ENCODE results near the gene NKX1-2. TPM values are rescaled to one million over a fixed set of nuclear protein-coding genes. Genes with fewer than 3 reads are reported as not detected.

Gene NKX1-2
- total RNA-seq, 3 donors from 2014 or later = 0.33 to 0.73 TPM; not detected in 1

- peak in 1 of 2 donors; percentile 85 for DNase-seq (ENCODE audit: low spot score in 2 of 2)
- Histone ChIP-seq H3K27me3 (no peaks in the 10 kb centered on the region), H3K36me3 (no peaks in the 10 kb centered on the region), H3K9me3 (no peaks in the 10 kb centered on the region), H3K4me1 (peaks cover 0 to 5% of the 10 kb centered on the region in 2 donors), H3K27ac (peak overlapping the region; percentile 82), H3K4me3 (no peak overlapping the region)
- intact Hi-C loops (cut with DNase I; ENCODE audit: low total_unique reads) = loop anchor here (10.0 kb wide), 1 partner anchor 1065 kb away; no protein-coding TSS in a partner anchor
- TF ChIP-seq POLR2AphosphoS5 (IDR thresholded peaks at IDR 0.05) = peak in 1 of 3 donors; percentile 72
- no peak for TF ChIP-seq POLR2A (IDR thresholded peaks at IDR 0.05)
These were observed 9.6 kb upstream of the NKX1-2 start for GRCh38 chr10:124459395-124459794.

- intact Hi-C loops (cut with DNase I; ENCODE audit: low total_unique reads) = loop anchor here (10.0 kb wide), 1 partner anchor 1064 kb away; no protein-coding TSS in a partner anchor
- no peaks in the 10 kb centered on the region for H3K36me3 ChIP-seq
- peak overlapping the region; percentile 82 for H3K27ac ChIP-seq
- H3K4me3 ChIP-seq = no peak overlapping the region
- H3K9me3 ChIP-seq = no peaks in the 10 kb centered on the region
- peaks cover 0 to 5% of the 10 kb centered on the region in 2 donors for H3K4me1 ChIP-seq
- H3K27me3 ChIP-seq = no peaks in the 10 kb centered on the region
- DNase-seq (ENCODE audit: low spot score in 2 of 2) = no peak
- no peak for TF ChIP-seq POLR2A (IDR thresholded peaks at IDR 0.05)
These were observed 9.1 kb upstream of the NKX1-2 start for GRCh38 chr10:124458889-124459288.

GRCh38 chr10:124458473-124458872 is 8.6 kb upstream of the NKX1-2 start:
- H3K9me3 ChIP-seq = no peaks in the 10 kb centered on the region
- H3K27me3 ChIP-seq = no peaks in the 10 kb centered on the region
- no peak overlapping the region for H3K4me3 ChIP-seq
- TF ChIP-seq POLR2A (IDR thresholded peaks at IDR 0.05) (no peak), POLR2AphosphoS5 (IDR thresholded peaks at IDR 0.05) (no peak), CTCF (IDR thresholded peaks at IDR 0.05) (no peak)
- peak overlapping the region; percentile 82 for H3K27ac ChIP-seq
- intact Hi-C loops (cut with DNase I; ENCODE audit: low total_unique reads) = loop anchor here (10.0 kb wide), 1 partner anchor 1064 kb away; no protein-coding TSS in a partner anchor
- peaks cover 0 to 5% of the 10 kb centered on the region in 2 donors for H3K4me1 ChIP-seq
- DNase-seq (ENCODE audit: low spot score in 2 of 2) = no peak
- H3K36me3 ChIP-seq = no peaks in the 10 kb centered on the region

GRCh38 chr10:124455441-124455840 is 5.6 kb upstream of the NKX1-2 start:
- TF ChIP-seq CTCF (IDR thresholded peaks at IDR 0.05) (no peak), POLR2AphosphoS5 (IDR thresholded peaks at IDR 0.05) (no peak), POLR2A (IDR thresholded peaks at IDR 0.05) (no peak)
- H3K9me3 ChIP-seq = no peaks in the 10 kb centered on the region
- DNase-seq (ENCODE audit: low spot score in 2 of 2) = no peak
- no peak overlapping the region for H3K27ac ChIP-seq
- peaks cover 0 to 12% of the 10 kb centered on the region in 2 donors for H3K27me3 ChIP-seq
- peaks cover 0 to 6% of the 10 kb centered on the region in 2 donors for H3K4me1 ChIP-seq
- no peak overlapping the region for H3K4me3 ChIP-seq
- no peaks in the 10 kb centered on the region for H3K36me3 ChIP-seq
- intact Hi-C loops (cut with DNase I; ENCODE audit: low total_unique reads) = loop anchor here (10.0 kb wide), 1 partner anchor 1061 kb away; no protein-coding TSS in a partner anchor

GRCh38 chr10:124453960-124454610 is 4.2 kb upstream of the NKX1-2 start:
- H3K27me3 ChIP-seq = peaks cover 0 to 25% of the 10 kb centered on the region in 2 donors
- DNase-seq (ENCODE audit: low spot score in 2 of 2) = no peak
- no peak overlapping the region for H3K27ac ChIP-seq
- TF ChIP-seq CTCF (IDR thresholded peaks at IDR 0.05) (no peak), POLR2AphosphoS5 (IDR thresholded peaks at IDR 0.05) (no peak), POLR2A (IDR thresholded peaks at IDR 0.05) (no peak)
- H3K4me3 ChIP-seq = no peak overlapping the region
- H3K4me1 ChIP-seq = peaks cover 0 to 3% of the 10 kb centered on the region in 2 donors
- H3K9me3 ChIP-seq = no peaks in the 10 kb centered on the region
- H3K36me3 ChIP-seq = no peaks in the 10 kb centered on the region
- intact Hi-C loops (cut with DNase I; ENCODE audit: low total_unique reads) = loop anchor here (10.0 kb wide), 1 partner anchor 1059 kb away; no protein-coding TSS in a partner anchor

- DNase-seq (ENCODE audit: low spot score in 2 of 2) = no peak
- H3K9me3 ChIP-seq = no peaks in the 10 kb centered on the region
- H3K36me3 ChIP-seq = no peaks in the 10 kb centered on the region
- no peak overlapping the region for H3K27ac ChIP-seq
- peaks cover 5 to 52% of the 10 kb centered on the region in 2 donors for H3K27me3 ChIP-seq
- peaks cover 3% of the 10 kb centered on the region in 2 donors for H3K4me1 ChIP-seq
- no peak for TF ChIP-seq POLR2A (IDR thresholded peaks at IDR 0.05)
- TF ChIP-seq CTCF (IDR thresholded peaks at IDR 0.05) = no peak
- TF ChIP-seq POLR2AphosphoS5 (IDR thresholded peaks at IDR 0.05) = no peak
- H3K4me3 ChIP-seq = no peak overlapping the region
- intact Hi-C loops (cut with DNase I; ENCODE audit: low total_unique reads) = loop anchor here (10.0 kb wide), 1 partner anchor 1056 kb away; no protein-coding TSS in a partner anchor
These were observed 1.4 kb upstream of the NKX1-2 start for GRCh38 chr10:124451276-124451675.

Data from breast epithelium (tissue), 4 donors.